Activated B cell treated with CpG ODN at 0.5 μM for 24 hours (primary cell): ENCODE measurements around the gene CHAC2. TPM values are rescaled to one million over a fixed set of nuclear protein-coding genes. Genes with fewer than 3 reads are reported as not detected.

Experiments used
- ATAC-seq: fragments of 200-7000 bp; cut with Tn5 transposase; one replicate; pipeline ENCODE4 v1.10.0; 2021; ENCODE audit warnings: low read depth, mild to moderate bottlenecking, moderate library complexity
- CTCF ChIA-PET: fragments of 350-600 bp; sonication (Branson Sonifier 250); formaldehyde crosslinking; loops from one replicate; lab custom pipeline; 2021; ENCODE audit warnings: antibody characterized with exemption; lab: Charles Lee
- POLR2A ChIA-PET: fragments of 350-600 bp; sonication (Branson Sonifier 250); formaldehyde crosslinking; loops from one replicate; lab custom pipeline; 2021; ENCODE audit warnings: antibody characterized with exemption; lab: Charles Lee
- DNase-seq: peaks from one replicate; pipeline ENCODE4 v3.0.0; 2022
- H3K27ac Mint-ChIP-seq: one replicate; pipeline ENCODE4 v1.8.0; 2020; ENCODE audit warnings: mixed read lengths
- H3K27me3 Mint-ChIP-seq: one replicate; pipeline ENCODE4 v1.8.0; 2021; ENCODE audit warnings: mixed read lengths
- H3K36me3 Mint-ChIP-seq: one replicate; pipeline ENCODE4 v1.8.0; 2021; ENCODE audit warnings: low read depth, mixed read lengths
- H3K4me1 Mint-ChIP-seq: one replicate; pipeline ENCODE4 v1.8.0; 2021; ENCODE audit warnings: mixed read lengths
- H3K4me3 Mint-ChIP-seq: one replicate; pipeline ENCODE4 v1.8.0; 2020; ENCODE audit warnings: mild to moderate bottlenecking, mixed read lengths
- H3K9me3 Mint-ChIP-seq: one replicate; pipeline ENCODE4 v1.8.0; 2020; ENCODE audit warnings: mixed read lengths
- intact Hi-C: fragments of 100-400 bp; cut with micrococcal nuclease; formaldehyde crosslinking; loops from one replicate; pipeline ENCODE4 v1.15.1; 2024
- total RNA-seq: library from RNA; stranded (reverse); gene quantifications from 2 replicates; pipeline ENCODE4 v1.2.3, GENCODE V29; 2022
- TF ChIP-seq, protein P1 (sequence below): fragments of 200-600 bp; IDR thresholded peaks from one replicate; pipeline ENCODE4 v1.8.0; 2022; ENCODE audit warnings: antibody characterized with exemption, mild to moderate bottlenecking

The CHAC2 gene
- total RNA-seq, 1 donor from 2014 or later: 7.6 TPM

DNA sequence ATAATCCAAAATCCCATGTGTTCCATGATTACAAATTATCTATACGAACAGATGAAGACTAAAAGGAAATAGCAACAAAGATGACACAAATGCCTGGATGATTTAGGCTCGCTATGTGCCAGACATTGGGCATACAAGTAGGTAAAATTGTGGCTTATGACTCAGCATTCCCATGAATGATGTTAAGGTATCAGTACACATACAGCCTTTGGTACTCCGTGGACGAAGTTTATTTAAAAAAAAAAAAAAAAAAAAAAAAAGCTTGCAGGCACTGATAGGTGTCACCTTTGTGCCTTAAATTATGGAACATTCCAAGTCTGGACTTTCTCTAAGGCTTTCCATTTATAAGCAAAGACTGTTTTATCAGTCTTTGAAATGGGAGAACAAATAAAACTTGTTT lies 2.7 kb downstream of the CHAC2 start:
- no peaks in the 10 kb centered on the region for H3K27me3 Mint-ChIP-seq
- intact Hi-C loops: loop anchor here (5.0 kb wide), 1 partner anchor 1277 kb away; no protein-coding TSS in a partner anchor
- no peak overlapping the region for H3K27ac Mint-ChIP-seq
- TF ChIP-seq, protein P1, sequence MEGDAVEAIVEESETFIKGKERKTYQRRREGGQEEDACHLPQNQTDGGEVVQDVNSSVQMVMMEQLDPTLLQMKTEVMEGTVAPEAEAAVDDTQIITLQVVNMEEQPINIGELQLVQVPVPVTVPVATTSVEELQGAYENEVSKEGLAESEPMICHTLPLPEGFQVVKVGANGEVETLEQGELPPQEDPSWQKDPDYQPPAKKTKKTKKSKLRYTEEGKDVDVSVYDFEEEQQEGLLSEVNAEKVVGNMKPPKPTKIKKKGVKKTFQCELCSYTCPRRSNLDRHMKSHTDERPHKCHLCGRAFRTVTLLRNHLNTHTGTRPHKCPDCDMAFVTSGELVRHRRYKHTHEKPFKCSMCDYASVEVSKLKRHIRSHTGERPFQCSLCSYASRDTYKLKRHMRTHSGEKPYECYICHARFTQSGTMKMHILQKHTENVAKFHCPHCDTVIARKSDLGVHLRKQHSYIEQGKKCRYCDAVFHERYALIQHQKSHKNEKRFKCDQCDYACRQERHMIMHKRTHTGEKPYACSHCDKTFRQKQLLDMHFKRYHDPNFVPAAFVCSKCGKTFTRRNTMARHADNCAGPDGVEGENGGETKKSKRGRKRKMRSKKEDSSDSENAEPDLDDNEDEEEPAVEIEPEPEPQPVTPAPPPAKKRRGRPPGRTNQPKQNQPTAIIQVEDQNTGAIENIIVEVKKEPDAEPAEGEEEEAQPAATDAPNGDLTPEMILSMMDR: no peak
- peaks cover 21% of the 10 kb centered on the region for H3K4me1 Mint-ChIP-seq
- H3K36me3 Mint-ChIP-seq: peaks cover 24% of the 10 kb centered on the region
- ChIA-PET POLR2A (interaction anchor here (5.7 kb wide), 1 partner anchor 16 kb away, joined by 81 read pairs; the partner anchor contains the start of genes ASB3 and ERLEC1), CTCF (no interaction called here)
- H3K9me3 Mint-ChIP-seq: no peaks in the 10 kb centered on the region
- H3K4me3 Mint-ChIP-seq: no peak overlapping the region
- ATAC-seq: no peak
- no peak for DNase-seq

DNA sequence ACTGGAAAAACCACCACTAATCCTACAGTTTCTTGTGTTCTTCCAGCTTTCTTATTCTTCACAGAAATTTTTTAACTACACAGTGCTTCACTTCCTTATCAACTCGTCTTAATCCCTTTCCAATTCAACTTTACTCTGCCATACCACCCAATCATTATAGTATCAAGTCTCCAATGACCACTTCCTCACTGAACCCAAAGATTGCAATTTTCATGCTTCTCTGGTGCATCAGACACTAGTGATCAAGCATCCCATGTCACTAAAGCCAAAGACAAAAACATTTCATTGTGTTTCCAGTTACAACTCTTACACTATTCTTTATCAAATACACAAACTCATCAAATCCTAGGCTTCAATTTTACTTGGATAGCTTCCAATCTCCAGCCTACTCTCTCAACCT lies 9.5 kb downstream of the CHAC2 start:
- POLR2A ChIA-PET: interaction anchor here (1.4 kb wide), 1 partner anchor 10 kb away, joined by 3 read pairs; the partner anchor contains the start of gene CHAC2
- TF ChIP-seq, protein P1: no peak
- Mint-ChIP-seq H3K4me1 (peaks cover 23% of the 10 kb centered on the region), H3K9me3 (no peaks in the 10 kb centered on the region), H3K36me3 (peaks cover 43% of the 10 kb centered on the region), H3K4me3 (no peak overlapping the region), H3K27ac (no peak overlapping the region), H3K27me3 (no peaks in the 10 kb centered on the region)
- CTCF ChIA-PET: no interaction called here
- DNase-seq: no peak
- ATAC-seq: no peak
- intact Hi-C loops: no loop called here

DNA sequence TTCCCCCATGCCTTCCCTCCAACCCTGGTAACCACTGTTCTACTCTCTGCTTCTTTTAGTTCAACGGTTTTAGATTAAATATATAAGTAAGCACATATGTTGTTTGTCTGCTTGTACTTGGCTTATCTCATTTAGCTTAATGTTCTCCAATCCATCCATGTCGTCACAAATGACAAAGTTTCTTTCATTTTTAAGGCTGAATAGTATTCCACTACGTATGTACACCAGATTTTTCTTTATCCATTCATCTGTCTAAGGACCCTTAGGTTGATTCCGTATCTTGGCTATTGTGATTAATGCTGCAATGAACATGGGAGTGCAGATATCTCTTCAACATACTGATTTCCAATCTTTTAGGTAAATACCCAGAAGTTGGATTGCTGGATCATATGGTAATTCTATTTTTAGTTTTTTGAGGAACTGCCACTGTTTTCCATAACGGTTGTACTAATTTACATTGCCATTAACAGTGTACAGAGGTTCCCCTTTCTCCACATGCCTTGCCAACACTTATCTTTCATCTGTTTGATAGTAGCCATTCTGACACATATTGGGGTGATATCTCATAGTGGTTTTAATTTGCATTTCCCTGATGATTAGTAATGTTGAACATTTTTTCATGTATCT lies 11.0 kb downstream of the CHAC2 start:
- CTCF ChIA-PET: no interaction called here
- ATAC-seq: no peak
- peaks cover 27% of the 10 kb centered on the region for H3K4me1 Mint-ChIP-seq
- intact Hi-C loops: loop anchor here (1.0 kb wide), 1 partner anchor 8 kb away; the partner anchor contains the start of gene ASB3
- TF ChIP-seq, protein P1: no peak
- peaks cover 42% of the 10 kb centered on the region for H3K36me3 Mint-ChIP-seq
- H3K27ac Mint-ChIP-seq: no peak overlapping the region
- POLR2A ChIA-PET: interaction anchor here (1.4 kb wide), 1 partner anchor 11 kb away, joined by 3 read pairs; the partner anchor contains the start of gene CHAC2
- no peaks in the 10 kb centered on the region for H3K27me3 Mint-ChIP-seq
- no peak for DNase-seq
- H3K9me3 Mint-ChIP-seq: no peaks in the 10 kb centered on the region
- H3K4me3 Mint-ChIP-seq: no peak overlapping the region

DNA sequence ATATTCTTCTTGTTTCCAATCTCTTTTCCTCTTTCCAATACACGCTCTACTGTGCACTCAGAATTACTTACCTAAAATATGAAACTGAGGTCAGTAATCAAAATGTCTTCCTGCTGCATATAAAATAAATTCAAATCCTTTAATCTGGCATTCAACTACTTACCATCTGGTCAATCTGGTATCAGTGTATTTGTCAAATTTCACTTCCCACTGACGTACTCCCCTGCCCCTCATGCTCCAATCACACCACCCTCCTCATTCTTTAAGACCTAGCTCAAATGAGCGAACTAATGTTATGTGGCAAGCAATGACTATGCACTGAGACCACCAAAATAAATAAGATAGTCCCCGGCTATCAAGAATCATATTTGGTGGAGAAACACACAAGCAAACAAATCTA lies 12.5 kb downstream of the CHAC2 start:
- DNase-seq: no peak
- no peaks in the 10 kb centered on the region for H3K9me3 Mint-ChIP-seq
- ChIA-PET CTCF (no interaction called here), POLR2A (interaction anchor here (1.5 kb wide), 1 partner anchor 12 kb away, joined by 7 read pairs; the partner anchor contains the start of gene CHAC2)
- intact Hi-C loops: no loop called here
- TF ChIP-seq, protein P1: no peak
- no peak overlapping the region for H3K27ac Mint-ChIP-seq
- H3K4me1 Mint-ChIP-seq: peaks cover 40% of the 10 kb centered on the region
- no peaks in the 10 kb centered on the region for H3K27me3 Mint-ChIP-seq
- no peak overlapping the region for H3K4me3 Mint-ChIP-seq
- H3K36me3 Mint-ChIP-seq: peaks cover 35% of the 10 kb centered on the region
- ATAC-seq: no peak

DNA sequence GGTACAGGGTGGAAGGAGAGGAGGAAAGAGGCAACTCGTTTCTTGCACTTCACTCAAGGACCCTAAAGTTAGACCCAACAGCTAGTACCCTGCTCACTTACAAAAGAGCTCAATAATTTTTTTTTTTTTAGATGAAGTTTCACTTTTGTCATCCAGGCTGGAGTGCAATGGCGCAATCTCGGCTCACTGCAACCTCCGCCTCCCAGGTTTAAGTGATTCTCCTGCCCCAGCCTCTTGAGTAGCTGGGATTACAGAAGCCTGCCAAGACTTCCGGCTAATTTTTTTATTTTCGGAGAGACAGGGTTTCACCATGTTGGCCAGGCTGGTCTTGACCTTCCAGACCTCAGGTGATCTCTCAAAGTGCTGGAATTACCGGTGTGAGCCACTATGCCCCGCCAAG lies 15.1 kb downstream of the CHAC2 start:
- Mint-ChIP-seq H3K27ac (no peak overlapping the region), H3K36me3 (peaks cover 43% of the 10 kb centered on the region), H3K27me3 (no peaks in the 10 kb centered on the region), H3K4me3 (no peak overlapping the region), H3K9me3 (no peaks in the 10 kb centered on the region), H3K4me1 (peaks cover 47% of the 10 kb centered on the region)
- no peak for ATAC-seq
- TF ChIP-seq, protein P1: no peak
- ChIA-PET CTCF (no interaction called here), POLR2A (interaction anchor here (1.0 kb wide), 1 partner anchor 15 kb away, joined by 9 read pairs; the partner anchor contains the start of gene CHAC2)
- DNase-seq: no peak
- intact Hi-C loops: no loop called here
